OCI-LY1 (cell line): Measurements from ENCODE around the gene DNASE1L2.
A peak's percentile ranks its signal among the peaks of the same experiment; 100 is the strongest.

Source experiments
- H2AFZ ChIP-seq: fragments of 200-600 bp; sonication (generic), shearing (Covaris generic); 2 replicates; pipeline ENCODE4 v1.6.0; 2014; ENCODE audit warnings: antibody characterized with exemption, mild to moderate bottlenecking, low read length
- H3F3A ChIP-seq: fragments of 200-600 bp; sonication (generic), shearing (Covaris generic); 2 replicates; pipeline ENCODE4 v1.6.0; 2014; ENCODE audit warnings: mild to moderate bottlenecking, antibody characterized with exemption, low read length, moderate library complexity; ENCODE audit not compliant: insufficient read depth
- H3K27ac ChIP-seq: fragments of 200-600 bp; sonication (generic); 2 replicates; pipeline ENCODE4 v1.5.1; 2014; ENCODE audit warnings: low read length, mixed run types, mild to moderate bottlenecking, low read depth; ENCODE audit not compliant: poor library complexity, severe bottlenecking
- H3K27me3 ChIP-seq: fragments of 200-600 bp; sonication (generic); 2 replicates; pipeline ENCODE4 v1.6.0; 2014; ENCODE audit warnings: antibody characterized with exemption, mild to moderate bottlenecking, low read length, moderate library complexity; ENCODE audit not compliant: insufficient read depth
- H3K36me3 ChIP-seq: fragments of 200-600 bp; sonication (generic); 2 replicates; pipeline ENCODE4 v1.6.1; 2014; ENCODE audit warnings: mild to moderate bottlenecking, antibody characterized with exemption, low read length, moderate library complexity, mixed read lengths; ENCODE audit not compliant: insufficient read depth
- H3K4me1 ChIP-seq: fragments of 200-600 bp; sonication (generic); 2 replicates; pipeline ENCODE4 v1.5.1; 2014; ENCODE audit warnings: mild to moderate bottlenecking, low read length, moderate library complexity; ENCODE audit not compliant: insufficient read depth, severe bottlenecking
- H3K4me2 ChIP-seq: fragments of 200-600 bp; sonication (generic), shearing (Covaris generic); 2 replicates; pipeline ENCODE4 v1.6.1; 2014; ENCODE audit warnings: low read length
- H3K4me3 ChIP-seq: fragments of 200-600 bp; sonication (generic); 2 replicates; pipeline ENCODE4 v1.5.1; 2014; ENCODE audit warnings: low read length, low read depth, mild to moderate bottlenecking, mixed read lengths; ENCODE audit not compliant: poor library complexity, severe bottlenecking
- H3K79me2 ChIP-seq: fragments of 200-600 bp; shearing (Covaris generic); 2 replicates; pipeline ENCODE4 v1.6.1; 2016; ENCODE audit warnings: mixed run types, low read length, mixed read lengths; ENCODE audit not compliant: insufficient read depth
- H3K9ac ChIP-seq: fragments of 200-600 bp; sonication (generic), shearing (Covaris generic); 2 replicates; pipeline ENCODE4 v1.6.1; 2014; ENCODE audit warnings: mild to moderate bottlenecking, low read length, mixed read lengths
- H3K9me2 ChIP-seq: fragments of 200-600 bp; sonication (generic), shearing (Covaris generic); 2 replicates; pipeline ENCODE4 v1.6.1; 2014; ENCODE audit warnings: low read depth, mild to moderate bottlenecking, low read length, mixed read lengths
- H3K9me3 ChIP-seq: fragments of 200-600 bp; shearing (Covaris generic); 2 replicates; pipeline ENCODE4 v1.6.1; 2014; ENCODE audit warnings: low read length, mixed read lengths
- H4K20me1 ChIP-seq: fragments of 200-600 bp; sonication (generic), shearing (Covaris generic); 2 replicates; pipeline ENCODE4 v1.6.0; 2016; ENCODE audit warnings: mild to moderate bottlenecking, low read length; ENCODE audit not compliant: insufficient read depth
- EZH2 ChIP-seq: fragments of 200-600 bp; sonication (generic), shearing (Covaris generic); IDR thresholded peaks from 2 replicates; pipeline ENCODE4 v1.8.0; 2017; ENCODE audit warnings: borderline replicate concordance, mixed run types, mild to moderate bottlenecking, antibody characterized with exemption, low read length, moderate library complexity, mixed read lengths
- TF ChIP-seq, protein P1 (sequence below): fragments of 200-600 bp; sonication (generic), shearing (Covaris generic); IDR thresholded peaks from 2 replicates; pipeline ENCODE4 v1.5.1; 2017; ENCODE audit warnings: mild to moderate bottlenecking, antibody characterized with exemption, low read length, moderate library complexity, mixed read lengths

The DNASE1L2 gene

GRCh38 chr16:2204416-2205103, 31.7 kb upstream of the DNASE1L2 start:
- Histone ChIP-seq H2AFZ (peak overlapping the region; percentile 51; the same call in 1 of the 2 replicates), H3K36me3 (peaks cover 30% of the 10 kb centered on the region; the same call in 1 of the 2 replicates), H3K27ac (no peak overlapping the region), H3K9me3 (no peaks in the 10 kb centered on the region), H3K4me1 (peaks cover 22% of the 10 kb centered on the region), H3K4me2 (peak overlapping the region; percentile 96), H3K79me2 (no peaks in the 10 kb centered on the region), H4K20me1 (no peaks in the 10 kb centered on the region), H3K27me3 (peaks cover 12% of the 10 kb centered on the region; the same call in 1 of the 2 replicates), H3K9me2 (no peaks in the 10 kb centered on the region), H3K4me3 (peak overlapping the region; percentile 90), H3F3A (no peaks in the 10 kb centered on the region; the same call in 1 of the 2 replicates), H3K9ac (peak overlapping the region; percentile 96)
- TF ChIP-seq, protein P1, sequence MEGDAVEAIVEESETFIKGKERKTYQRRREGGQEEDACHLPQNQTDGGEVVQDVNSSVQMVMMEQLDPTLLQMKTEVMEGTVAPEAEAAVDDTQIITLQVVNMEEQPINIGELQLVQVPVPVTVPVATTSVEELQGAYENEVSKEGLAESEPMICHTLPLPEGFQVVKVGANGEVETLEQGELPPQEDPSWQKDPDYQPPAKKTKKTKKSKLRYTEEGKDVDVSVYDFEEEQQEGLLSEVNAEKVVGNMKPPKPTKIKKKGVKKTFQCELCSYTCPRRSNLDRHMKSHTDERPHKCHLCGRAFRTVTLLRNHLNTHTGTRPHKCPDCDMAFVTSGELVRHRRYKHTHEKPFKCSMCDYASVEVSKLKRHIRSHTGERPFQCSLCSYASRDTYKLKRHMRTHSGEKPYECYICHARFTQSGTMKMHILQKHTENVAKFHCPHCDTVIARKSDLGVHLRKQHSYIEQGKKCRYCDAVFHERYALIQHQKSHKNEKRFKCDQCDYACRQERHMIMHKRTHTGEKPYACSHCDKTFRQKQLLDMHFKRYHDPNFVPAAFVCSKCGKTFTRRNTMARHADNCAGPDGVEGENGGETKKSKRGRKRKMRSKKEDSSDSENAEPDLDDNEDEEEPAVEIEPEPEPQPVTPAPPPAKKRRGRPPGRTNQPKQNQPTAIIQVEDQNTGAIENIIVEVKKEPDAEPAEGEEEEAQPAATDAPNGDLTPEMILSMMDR: no peak
- no peak for TF ChIP-seq EZH2

DNA sequence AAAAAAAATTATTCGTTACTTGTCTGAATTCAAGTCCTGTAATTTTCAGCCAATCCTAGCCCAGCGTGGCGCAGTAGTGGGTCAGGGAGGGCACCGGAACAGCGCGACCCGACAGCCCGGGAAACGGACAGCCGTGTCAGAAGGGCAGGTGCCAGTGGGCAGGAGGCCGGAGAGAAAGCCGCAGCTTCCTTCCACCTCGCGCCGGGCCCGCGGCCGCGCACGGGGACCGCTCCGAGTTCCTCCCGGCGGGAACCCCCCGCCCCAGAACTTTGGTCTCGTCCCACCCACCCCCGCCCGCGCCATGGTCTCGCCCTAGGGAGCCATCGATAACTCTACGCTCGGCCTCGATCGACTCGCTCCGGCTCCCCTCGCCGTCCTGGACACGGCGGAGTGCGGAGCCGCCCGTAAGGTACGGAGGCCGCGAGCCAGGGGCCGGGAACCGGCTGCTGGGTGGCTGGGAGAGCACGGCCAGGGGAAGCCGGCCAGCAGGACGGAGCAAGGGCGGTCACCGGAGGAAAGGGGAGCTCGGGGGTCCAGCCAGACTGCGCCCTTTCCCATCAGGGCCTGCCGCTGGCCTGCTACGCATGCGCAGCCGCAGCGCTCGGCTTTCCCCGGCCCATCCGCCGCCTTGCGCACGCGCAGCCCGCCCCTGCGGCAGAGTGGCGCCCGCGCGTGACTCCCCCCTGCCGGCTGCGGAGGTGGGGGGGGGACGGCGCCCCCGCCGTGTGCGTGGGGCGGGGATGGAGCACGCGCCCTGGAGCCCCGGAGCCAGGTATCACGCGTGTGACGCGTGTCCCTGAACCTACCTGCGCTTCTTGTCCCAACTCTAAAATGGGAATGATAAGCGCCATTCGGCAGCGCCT, 30.9 kb upstream of the DNASE1L2 start, which contains the start of gene MLST8:
TSS of gene MLST8 (plus strand) at position 351 of the 863 bp plus-strand sequence. CDS start 632 bp downstream, outside the sequence.
- Histone ChIP-seq H3K36me3 (peaks cover 33% of the 10 kb centered on the region; the same call in 1 of the 2 replicates), H3K79me2 (no peaks in the 10 kb centered on the region), H4K20me1 (no peaks in the 10 kb centered on the region), H3K9me2 (no peaks in the 10 kb centered on the region), H3K4me3 (peak within 1 kb of the TSS; percentile 90), H3K4me1 (peaks cover 22% of the 10 kb centered on the region), H3K9ac (peak within 1 kb of the TSS; percentile 96), H3F3A (no peaks in the 10 kb centered on the region; the same call in 1 of the 2 replicates), H2AFZ (peak within 1 kb of the TSS; percentile 51; the same call in 1 of the 2 replicates), H3K27ac (peak within 1 kb of the TSS; percentile 55), H3K9me3 (no peaks in the 10 kb centered on the region), H3K4me2 (peak within 1 kb of the TSS; percentile 96), H3K27me3 (peaks cover 7% of the 10 kb centered on the region; the same call in 1 of the 2 replicates)
- TF ChIP-seq EZH2: no peak
- TF ChIP-seq, protein P1: no peak; the same call in 1 of the 2 replicates

GRCh38 chr16:2205967-2206313, 30.3 kb upstream of the DNASE1L2 start:
- peak overlapping the region; percentile 55 for H3K27ac ChIP-seq
- peaks cover 22% of the 10 kb centered on the region for H3K4me1 ChIP-seq
- no peak overlapping the region for H2AFZ ChIP-seq
- peaks cover under 1% of the 10 kb centered on the region; the same call in 1 of the 2 replicates for H3K27me3 ChIP-seq
- peaks cover 33% of the 10 kb centered on the region; the same call in 1 of the 2 replicates for H3K36me3 ChIP-seq
- H3K9me2 ChIP-seq: no peaks in the 10 kb centered on the region
- H3K9ac ChIP-seq: peak overlapping the region; percentile 96
- H3K4me3 ChIP-seq: peak overlapping the region; percentile 90
- TF ChIP-seq EZH2: no peak
- TF ChIP-seq, protein P1: no peak
- H4K20me1 ChIP-seq: no peaks in the 10 kb centered on the region
- H3K4me2 ChIP-seq: peak overlapping the region; percentile 96
- no peaks in the 10 kb centered on the region; the same call in 1 of the 2 replicates for H3F3A ChIP-seq
- no peaks in the 10 kb centered on the region for H3K79me2 ChIP-seq
- H3K9me3 ChIP-seq: no peaks in the 10 kb centered on the region
